CD14-positive monocyte (primary cell): ENCODE measurements around the gene TCAIM. TPM values are rescaled to one million over a fixed set of nuclear protein-coding genes. Genes with fewer than 3 reads are reported as not detected.

Source experiments
- DNase-seq, 3 donors: peaks; one replicate each; pipeline ENCODE4 v3.0.0-alpha.2; 2011 to 2022
- H2AFZ ChIP-seq: 2 replicates; pipeline ENCODE4 v1.6.0; 2012; ENCODE audit warnings: mild to moderate bottlenecking, low read depth, low read length, inconsistent platforms; ENCODE audit not compliant: insufficient read depth, poor library complexity, severe bottlenecking
- H3K27ac ChIP-seq, 2 donors: 1 replicate in 1 of 2; 2 replicates in 1 of 2; pipeline ENCODE4 v1.5.1; 2012 to 2013; ENCODE audit warnings: low read length in 2 of 2, control low read depth in 1 of 2, inconsistent platforms in 1 of 2, low read depth in 1 of 2, mild to moderate bottlenecking in 1 of 2
- H3K27me3 ChIP-seq, 2 donors: one replicate each; pipeline versions ENCODE4 v1.6.0 to v1.6.1; 2011 to 2013; ENCODE audit warnings: low read length in 2 of 2; ENCODE audit not compliant: control insufficient read depth in 2 of 2, insufficient read depth in 2 of 2
- H3K36me3 ChIP-seq, 2 donors: replicated peaks in 1 of 2; 1 replicate in 1 of 2; 2 replicates in 1 of 2; pipeline versions ENCODE4 v1.5.1 to v1.6.1; 2012 to 2013; ENCODE audit warnings: low read length in 2 of 2, control low read depth in 1 of 2, inconsistent platforms in 1 of 2, mild to moderate bottlenecking in 1 of 2; ENCODE audit not compliant: insufficient read depth in 2 of 2, control insufficient read depth in 1 of 2
- H3K4me1 ChIP-seq, 2 donors: 1 replicate in 1 of 2; 2 replicates in 1 of 2; pipeline versions ENCODE4 v1.5.1 to v1.6.1; 2012 to 2013; ENCODE audit warnings: low read length in 2 of 2, control low read depth in 1 of 2, inconsistent platforms in 1 of 2, mild to moderate bottlenecking in 1 of 2, moderate library complexity in 1 of 2; ENCODE audit not compliant: insufficient read depth in 2 of 2, control insufficient read depth in 1 of 2
- H3K4me2 ChIP-seq: replicated peaks from 2 replicates; pipeline ENCODE3; 2012; ENCODE audit warnings: low read length, moderate library complexity, mild to moderate bottlenecking; ENCODE audit not compliant: poor library complexity, severe bottlenecking; ENCODE audit errors: extremely low read depth
- H3K4me3 ChIP-seq, 3 experiments: fragments of 200-600 bp in 1 of 3; sonication (generic) in 1 of 3; replicated peaks in 1 of 3; 1 replicate in 2 of 3; 2 replicates in 1 of 3; pipeline ENCODE4 v1.5.1; 2011 to 2013; ENCODE audit warnings: low read length in 3 of 3, mild to moderate bottlenecking in 3 of 3, control low read depth in 2 of 3, low read depth in 2 of 3, inconsistent platforms in 1 of 3, moderate library complexity in 1 of 3
- H3K79me2 ChIP-seq: 2 replicates; pipeline ENCODE4 v1.6.0; 2012; ENCODE audit warnings: mild to moderate bottlenecking, control low read depth, inconsistent platforms, low read length, moderate library complexity; ENCODE audit not compliant: insufficient read depth
- H3K9ac ChIP-seq: 2 replicates; pipeline ENCODE4 v1.6.0; 2017; ENCODE audit warnings: low read length, mild to moderate bottlenecking; ENCODE audit not compliant: insufficient read depth, poor library complexity, severe bottlenecking
- H3K9me3 ChIP-seq, 2 donors: replicated peaks in 1 of 2; 1 replicate in 1 of 2; 2 replicates in 1 of 2; pipeline versions ENCODE4 v1.5.1 to v1.6.1; 2012 to 2013; ENCODE audit warnings: low read length in 2 of 2, control low read depth in 1 of 2; ENCODE audit not compliant: control insufficient read depth in 1 of 2, insufficient read depth in 1 of 2
- H4K20me1 ChIP-seq: 2 replicates; pipeline ENCODE4 v1.6.0; 2012; ENCODE audit warnings: mild to moderate bottlenecking, low read length, control low read depth, moderate library complexity; ENCODE audit not compliant: insufficient read depth
- H3K27ac Mint-ChIP-seq, 7 donors: one replicate each; pipeline ENCODE4 v1.8.0; 2020; ENCODE audit warnings: mild to moderate bottlenecking in 7 of 7, mixed read lengths in 7 of 7, moderate library complexity in 6 of 7, inconsistent platforms in 2 of 7
- H3K27me3 Mint-ChIP-seq, 3 donors: one replicate each; pipeline ENCODE4 v1.8.0; 2021 to 2022; ENCODE audit warnings: low read depth in 3 of 3, mild to moderate bottlenecking in 3 of 3, mixed read lengths in 3 of 3, moderate library complexity in 3 of 3, inconsistent platforms in 1 of 3
- H3K36me3 Mint-ChIP-seq, 2 donors: one replicate each; pipeline ENCODE4 v1.8.0; 2020; ENCODE audit warnings: mixed read lengths in 2 of 2, inconsistent platforms in 1 of 2, mild to moderate bottlenecking in 1 of 2
- H3K4me1 Mint-ChIP-seq: one replicate; pipeline ENCODE4 v1.8.0; 2020; ENCODE audit warnings: mild to moderate bottlenecking, mixed read lengths
- H3K4me3 Mint-ChIP-seq, 2 donors: one replicate each; pipeline ENCODE4 v1.8.0; 2020; ENCODE audit warnings: mild to moderate bottlenecking in 2 of 2, mixed read lengths in 2 of 2, moderate library complexity in 1 of 2
- H3K9me3 Mint-ChIP-seq, 7 donors: one replicate each; pipeline ENCODE4 v1.8.0; 2020 to 2022; ENCODE audit warnings: mixed read lengths in 7 of 7, mild to moderate bottlenecking in 6 of 7, moderate library complexity in 6 of 7, inconsistent platforms in 2 of 7
- WGBS: methylation state at CpG from one replicate; pipeline ENCODE4 v1.1.5; 2013; ENCODE audit warnings: missing lambda C conversion rate; ENCODE audit not compliant: insufficient coverage; 5-methylcytosine and 5-hydroxymethylcytosine counted together
- intact Hi-C, 2 donors: fragments of 100-400 bp; cut with micrococcal nuclease; formaldehyde crosslinking; loops; one replicate each; pipeline versions ENCODE4 v1.15.0 to v1.15.1; 2023
- polyA plus RNA-seq, 3 donors: library from polyadenylated mRNA; depleted of rRNA in 1 of 3; unstranded in 2 of 3; stranded (reverse) in 1 of 3; fragments of 300-500 nt in 2 of 3; fragments of >200 nt in 1 of 3; fragmentation: Illumina TruSeq in 2 of 3; gene quantifications; 1 replicate in 2 of 3; 2 replicates in 1 of 3; pipeline ENCODE4 v1.2.3, GENCODE V29; 2012 to 2021
- TF ChIP-seq, protein P1 (sequence below): fragments of 200-600 bp; IDR thresholded peaks from one replicate; pipeline ENCODE4 v1.8.0; 2022; ENCODE audit warnings: antibody characterized with exemption, mild to moderate bottlenecking

TCAIM gene
- polyA plus RNA-seq, 3 donors = 9.1 to 26.7 (median 20.0) TPM

DNA sequence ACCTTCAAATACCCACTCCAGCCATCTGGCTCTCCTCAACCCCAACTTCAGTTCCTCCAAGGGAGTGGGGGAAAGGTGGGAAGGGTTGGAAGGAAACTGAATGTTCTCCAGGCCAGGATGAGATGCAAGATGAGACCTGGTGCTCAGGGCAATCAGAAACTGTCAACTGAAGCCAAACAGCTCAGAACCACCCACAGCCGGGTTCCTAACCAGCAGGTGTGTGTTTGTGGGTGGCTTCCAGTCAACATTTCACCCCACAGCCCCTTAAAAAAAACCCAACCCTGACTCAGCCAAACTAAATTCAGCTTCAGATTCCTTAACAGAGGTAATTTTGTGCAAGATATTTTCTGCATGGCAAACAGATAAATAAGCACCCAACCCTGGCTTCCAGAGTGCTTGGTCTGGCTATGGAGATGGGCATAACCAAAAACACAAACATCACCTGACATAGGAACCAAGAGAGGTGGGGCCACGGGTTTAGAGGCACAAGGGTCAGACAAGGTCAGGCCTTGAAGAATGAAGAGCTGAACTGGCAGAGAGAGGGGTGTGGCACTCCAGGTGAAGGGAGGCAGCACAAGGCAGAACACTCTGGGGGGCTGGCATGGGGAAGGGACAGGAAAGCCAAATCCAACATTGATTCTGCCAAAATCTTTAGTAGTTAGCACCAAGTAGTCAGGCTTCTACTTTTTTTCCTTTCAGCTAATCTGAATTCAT is 104.2 kb downstream of the TCAIM start:
- peak overlapping the region in 1 of 2 donors; percentile 99 for H3K27ac ChIP-seq
- H3K36me3 Mint-ChIP-seq = peaks cover 41 to 58% of the 10 kb centered on the region in 2 donors
- H3K4me1 Mint-ChIP-seq = peaks cover 37% of the 10 kb centered on the region
- H3K27me3 Mint-ChIP-seq = no peaks in the 10 kb centered on the region
- no peak overlapping the region for H3K4me3 Mint-ChIP-seq
- no peak for DNase-seq
- H3K4me2 ChIP-seq = no peak overlapping the region
- no peaks in the 10 kb centered on the region for H4K20me1 ChIP-seq
- peaks cover 19 to 40% of the 10 kb centered on the region in 2 donors for H3K36me3 ChIP-seq
- WGBS = no CpG with 5 or more reads among the region's 2 CpGs
- intact Hi-C loops = loop anchor here (5.0 kb wide), 2 partner anchors 35 to 105 kb away; partner anchors contain the start of genes TCAIM (in 1 of the 2) and ZNF445 (in 1 of the 2)
- H3K4me1 ChIP-seq = peaks cover 34 to 41% of the 10 kb centered on the region in 2 donors
- no peaks in the 10 kb centered on the region for H3K27me3 ChIP-seq
- no peak overlapping the region for H3K9ac ChIP-seq
- H2AFZ ChIP-seq = no peak overlapping the region
- peak overlapping the region; percentile 13 to 98 (median 76) for H3K27ac Mint-ChIP-seq
- H3K9me3 ChIP-seq = peaks cover 1 to 6% of the 10 kb centered on the region in 2 donors
- TF ChIP-seq, protein P1, sequence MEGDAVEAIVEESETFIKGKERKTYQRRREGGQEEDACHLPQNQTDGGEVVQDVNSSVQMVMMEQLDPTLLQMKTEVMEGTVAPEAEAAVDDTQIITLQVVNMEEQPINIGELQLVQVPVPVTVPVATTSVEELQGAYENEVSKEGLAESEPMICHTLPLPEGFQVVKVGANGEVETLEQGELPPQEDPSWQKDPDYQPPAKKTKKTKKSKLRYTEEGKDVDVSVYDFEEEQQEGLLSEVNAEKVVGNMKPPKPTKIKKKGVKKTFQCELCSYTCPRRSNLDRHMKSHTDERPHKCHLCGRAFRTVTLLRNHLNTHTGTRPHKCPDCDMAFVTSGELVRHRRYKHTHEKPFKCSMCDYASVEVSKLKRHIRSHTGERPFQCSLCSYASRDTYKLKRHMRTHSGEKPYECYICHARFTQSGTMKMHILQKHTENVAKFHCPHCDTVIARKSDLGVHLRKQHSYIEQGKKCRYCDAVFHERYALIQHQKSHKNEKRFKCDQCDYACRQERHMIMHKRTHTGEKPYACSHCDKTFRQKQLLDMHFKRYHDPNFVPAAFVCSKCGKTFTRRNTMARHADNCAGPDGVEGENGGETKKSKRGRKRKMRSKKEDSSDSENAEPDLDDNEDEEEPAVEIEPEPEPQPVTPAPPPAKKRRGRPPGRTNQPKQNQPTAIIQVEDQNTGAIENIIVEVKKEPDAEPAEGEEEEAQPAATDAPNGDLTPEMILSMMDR = no peak
- peaks cover 15% of the 10 kb centered on the region for H3K79me2 ChIP-seq
- H3K9me3 Mint-ChIP-seq = peaks cover 0 to 10% (median 2%) of the 10 kb centered on the region in 7 donors
- H3K4me3 ChIP-seq = no peak overlapping the region

DNA sequence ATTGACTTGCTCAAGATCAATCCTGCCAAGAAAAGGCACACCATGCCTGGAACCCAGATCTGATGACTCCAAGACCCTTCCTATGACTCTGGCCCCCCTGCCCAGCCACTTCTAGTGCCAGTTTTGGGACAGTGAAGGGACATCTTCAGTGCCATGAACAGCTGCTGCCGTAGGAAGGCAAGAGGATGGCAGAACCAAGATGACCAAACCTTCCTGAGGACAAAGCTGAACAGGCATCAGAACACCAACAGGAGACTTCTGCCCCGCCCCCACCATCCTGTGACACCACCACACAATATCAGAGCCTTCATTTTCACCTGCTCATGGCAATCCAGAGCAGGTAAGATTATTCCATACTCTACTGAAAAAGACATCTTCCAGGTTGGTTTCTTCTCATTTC is 105.9 kb downstream of the TCAIM start:
- Mint-ChIP-seq H3K4me1 (peaks cover 23% of the 10 kb centered on the region), H3K27ac (peak overlapping the region in 4 of 7 donors; percentile 21 to 74 (median 46)), H3K4me3 (no peak overlapping the region), H3K27me3 (no peaks in the 10 kb centered on the region), H3K36me3 (peaks cover 54 to 71% of the 10 kb centered on the region in 2 donors), H3K9me3 (peaks cover 5 to 22% (median 15%) of the 10 kb centered on the region in 7 donors)
- Histone ChIP-seq H2AFZ (no peak overlapping the region), H3K9me3 (peaks cover 11% of the 10 kb centered on the region in 2 donors), H3K9ac (no peak overlapping the region), H3K27me3 (no peaks in the 10 kb centered on the region), H3K4me1 (peaks cover 21 to 26% of the 10 kb centered on the region in 2 donors), H3K27ac (peak overlapping the region in 1 of 2 donors; percentile 44), H3K4me2 (no peak overlapping the region), H3K79me2 (peaks cover 12% of the 10 kb centered on the region), H4K20me1 (no peaks in the 10 kb centered on the region), H3K36me3 (peaks cover 36 to 57% of the 10 kb centered on the region in 2 donors), H3K4me3 (no peak overlapping the region)
- WGBS = 90% methylated on average over 1 of the region's 2 CpGs
- no peak for DNase-seq
- intact Hi-C loops = loop anchor here (5.0 kb wide), 2 partner anchors 33 to 107 kb away; partner anchors contain the start of genes TCAIM (in 1 of the 2) and ZNF445 (in 1 of the 2)
- TF ChIP-seq, protein P1 = no peak
